Panc1 (cell line): Measurements from ENCODE around the gene ZC3H7B. TPM values are rescaled to one million over a fixed set of nuclear protein-coding genes. Genes with fewer than 3 reads are reported as not detected.

Experiments used
- ATAC-seq: fragments of 200-7000 bp; cut with Tn5 transposase; 2 replicates; pipeline ENCODE4 v1.9.1; 2020; ENCODE audit warnings: mild to moderate bottlenecking, moderate library complexity
- BruUV-seq: library from RNA; stranded (reverse); fragments of 400-500 nt; replicated peaks from 2 replicates; lab custom pipeline; 2021; lab: Mats Ljungman, UMichigan
- CTCF ChIA-PET: fragments of 300-600 bp; sonication (Branson Sonifier 250); formaldehyde crosslinking; loops from one replicate; lab custom pipeline; 2022; ENCODE audit warnings: antibody characterized with exemption; lab: Charles Lee
- POLR2A ChIA-PET: fragments of 300-600 bp; sonication (Branson Sonifier 250); formaldehyde crosslinking; loops from one replicate; lab custom pipeline; 2022; ENCODE audit warnings: antibody characterized with exemption; lab: Charles Lee
- DNase-seq: peaks from one replicate; pipeline ENCODE4 v3.0.0-alpha.2; 2010; ENCODE audit warnings: low read depth, low spot score
- H3K27ac ChIP-seq: 2 replicates; pipeline ENCODE4 v1.5.1; 2011; ENCODE audit warnings: mild to moderate bottlenecking, low read length, inconsistent platforms
- H3K27me3 ChIP-seq: fragments of 200-500 bp; sonication (Bioruptor generic); 2 replicates; pipeline ENCODE4 v1.6.0; 2014; ENCODE audit warnings: low read length, inconsistent platforms; ENCODE audit not compliant: control insufficient read depth, insufficient read depth
- H3K36me3 ChIP-seq: fragments of 200-500 bp; sonication (Bioruptor generic); 2 replicates; pipeline ENCODE4 v1.5.1; 2014; ENCODE audit warnings: inconsistent platforms, mild to moderate bottlenecking, low read length, moderate library complexity; ENCODE audit not compliant: control insufficient read depth, insufficient read depth
- H3K4me1 ChIP-seq: 2 replicates; pipeline ENCODE4 v1.5.1; 2011; ENCODE audit warnings: inconsistent platforms, mild to moderate bottlenecking, low read length, moderate library complexity; ENCODE audit not compliant: control insufficient read depth, insufficient read depth
- H3K4me3 ChIP-seq, 2 experiments: 2 replicates each; pipeline ENCODE4 v1.5.1; 2011 to 2012; ENCODE audit warnings: low read depth in 2 of 2, low read length in 2 of 2, mild to moderate bottlenecking in 2 of 2, inconsistent platforms in 1 of 2, moderate library complexity in 1 of 2
- H3K9me3 ChIP-seq: fragments of 200-500 bp; sonication (Bioruptor generic); 2 replicates; pipeline ENCODE4 v1.5.1; 2014; ENCODE audit warnings: low read depth, mild to moderate bottlenecking, inconsistent platforms, low read length, moderate library complexity; ENCODE audit not compliant: control insufficient read depth, insufficient read depth
- CTCF ChIP-seq: fragments of 450-650 bp; IDR thresholded peaks from 2 replicates; pipeline ENCODE4 v1.5.1; 2017; ENCODE audit warnings: mild to moderate bottlenecking
- POLR2AphosphoS5 ChIP-seq: IDR thresholded peaks from 2 replicates; pipeline ENCODE4 v1.6.1; 2012; ENCODE audit warnings: mild to moderate bottlenecking, low read depth, low read length, moderate library complexity
- REST ChIP-seq, 2 experiments: IDR thresholded peaks; 2 replicates each; pipeline ENCODE4 v1.6.1; 2011 to 2012; ENCODE audit warnings: low read depth in 2 of 2, control low read depth in 1 of 2, low read length in 1 of 2, mild to moderate bottlenecking in 1 of 2, moderate library complexity in 1 of 2; ENCODE audit not compliant: insufficient read depth in 1 of 2
- SIN3A ChIP-seq: IDR thresholded peaks from 2 replicates; pipeline ENCODE4 v1.6.1; 2012; ENCODE audit warnings: low read depth, mild to moderate bottlenecking, low read length, moderate library complexity, borderline replicate concordance; ENCODE audit not compliant: insufficient read depth
- TCF7L2 ChIP-seq: IDR thresholded peaks from 2 replicates; pipeline ENCODE4 v1.6.1; 2011; ENCODE audit warnings: mild to moderate bottlenecking, low read depth, low read length, inconsistent platforms
- in situ Hi-C: cut with HindIII; loops from 2 replicates; pipeline ENCODE4 v1.10.0; 2016; ENCODE audit warnings: low sequenced_read_pairs, low pct_unique_long_range_greater_than_20kb
- intact Hi-C: fragments of 100-400 bp; cut with micrococcal nuclease; formaldehyde crosslinking; loops from one replicate; pipeline ENCODE4 v1.10.0; 2022; ENCODE audit not compliant: unreplicated experiment
- total RNA-seq: library from RNA; stranded (reverse); gene quantifications from one replicate; pipeline ENCODE4 v1.2.1, GENCODE V29; 2021; ENCODE audit not compliant: unreplicated experiment

ZC3H7B gene
- total RNA-seq, 1 experiment from 2014 or later, result 62.0 TPM

- BruUV-seq, result no TSS peak
- POLR2A ChIA-PET, result no interaction called here
- intact Hi-C loops (no loop called here), in situ Hi-C loops (no loop called here)
- DNase-seq (no peak), ATAC-seq (no peak)
- CTCF ChIA-PET, result no interaction called here
- Histone ChIP-seq H3K9me3 (no peaks in the 10 kb centered on the region), H3K36me3 (peaks cover 11% of the 10 kb centered on the region), H3K4me1 (no peaks in the 10 kb centered on the region), H3K4me3 (no peak overlapping the region), H3K27ac (no peak overlapping the region), H3K27me3 (no peaks in the 10 kb centered on the region)
- no peak for TF ChIP-seq CTCF
- no peak for TF ChIP-seq SIN3A
- no peak for TF ChIP-seq TCF7L2
- TF ChIP-seq POLR2AphosphoS5, result no peak
- TF ChIP-seq REST (IDR thresholded peaks at IDR 0.05; ENCODE audit: insufficient read depth in 1 of 2, low read depth in 2 of 2, low read length in 1 of 2), result no peak
Observed at GRCh38 chr22:41273128-41273527, 28.2 kb upstream of the ZC3H7B start.

- Histone ChIP-seq H3K4me1 (no peaks in the 10 kb centered on the region), H3K27ac (no peak overlapping the region), H3K9me3 (no peaks in the 10 kb centered on the region), H3K4me3 (no peak overlapping the region), H3K36me3 (peaks cover 15% of the 10 kb centered on the region), H3K27me3 (no peaks in the 10 kb centered on the region)
- CTCF ChIA-PET, result no interaction called here
- DNase-seq, result no peak
- in situ Hi-C loops, result no loop called here
- no TSS peak for BruUV-seq
- TF ChIP-seq POLR2AphosphoS5, result no peak
- TF ChIP-seq REST (IDR thresholded peaks at IDR 0.05; ENCODE audit: insufficient read depth in 1 of 2, low read depth in 2 of 2, low read length in 1 of 2), result no peak
- no peak for TF ChIP-seq CTCF
- no peak for TF ChIP-seq TCF7L2
- TF ChIP-seq SIN3A, result no peak
- POLR2A ChIA-PET, result interaction anchor here (0.6 kb wide), 2 partner anchors 34 to 68 kb away, joined by 5 to 12 read pairs; no protein-coding TSS in a partner anchor
- intact Hi-C loops, result no loop called here
- ATAC-seq, result no peak; the same call in 1 of the 2 replicates
Observed at GRCh38 chr22:41274856-41275255, 26.5 kb upstream of the ZC3H7B start.
